Right hindlimb (tissue), 1 donor: ENCODE results near the gene RASL10A.

Experiments used
- DNase-seq: peaks from one replicate; pipeline ENCODE4 v3.0.0-alpha.2; 2018

Gene RASL10A

DNA sequence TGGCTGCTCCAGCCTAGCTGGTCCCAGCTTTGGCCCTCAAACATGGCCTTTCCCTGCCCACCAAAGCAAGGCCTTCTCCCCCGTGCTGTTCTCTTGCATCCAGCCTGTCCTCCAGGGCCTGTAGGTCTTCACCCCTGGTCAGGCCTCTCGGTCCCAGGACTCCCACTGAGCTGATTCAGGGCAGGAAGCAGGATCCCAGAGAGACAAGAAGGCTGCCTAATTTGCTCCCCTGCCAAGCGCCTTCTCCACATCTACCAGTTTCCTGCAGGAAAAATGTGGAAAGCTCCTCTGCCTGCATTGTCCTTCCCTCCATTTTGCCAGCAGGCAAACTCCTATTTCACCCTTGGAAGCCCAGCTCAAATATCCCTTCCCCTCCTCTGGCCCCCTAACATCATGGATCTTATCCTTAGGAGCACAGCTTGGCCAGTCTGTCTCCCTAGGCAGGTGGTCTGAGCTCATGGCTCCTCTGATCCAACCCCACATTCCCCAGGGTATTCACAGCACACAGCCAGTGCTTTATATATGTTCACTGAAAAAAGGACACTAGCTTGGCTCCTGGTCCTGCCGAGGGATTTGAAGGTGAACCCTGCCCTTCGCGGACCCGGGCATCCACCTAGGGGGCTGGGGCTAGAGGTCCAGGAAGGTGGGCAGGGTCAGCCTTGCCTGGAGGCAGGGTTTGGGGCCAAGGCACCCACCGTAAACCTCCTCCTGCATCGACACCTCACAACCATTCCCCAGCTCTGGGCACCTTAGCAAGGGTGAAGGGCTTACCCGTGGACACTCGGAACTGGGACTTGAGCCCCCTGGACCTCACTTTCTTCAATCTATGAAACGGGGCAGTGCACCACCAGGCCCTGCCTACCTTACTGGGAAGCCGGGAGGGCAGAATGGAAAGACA is 48.7 kb downstream of the RASL10A start:
- DNase-seq, result no peak

DNA sequence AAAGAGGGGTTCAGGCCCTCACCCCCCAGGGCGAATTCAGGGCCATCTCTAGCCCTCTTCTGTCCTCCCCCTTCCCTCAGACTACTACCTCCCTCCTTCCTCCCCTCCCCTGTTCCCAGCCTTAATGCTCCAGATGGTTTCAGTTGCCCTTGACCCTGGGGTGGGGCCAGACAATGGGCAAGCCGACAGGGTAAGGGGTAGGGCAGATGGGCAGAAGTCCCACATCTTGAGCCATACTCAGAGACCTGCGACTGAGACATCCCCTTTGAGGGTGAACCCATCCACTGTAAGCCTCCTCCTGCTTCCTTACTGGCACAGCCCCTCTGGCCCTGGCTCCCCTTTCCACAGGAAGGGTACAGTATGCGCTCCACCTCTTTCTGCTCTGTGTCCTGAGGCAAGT is 49.6 kb downstream of the RASL10A start:
- no peak for DNase-seq

DNA sequence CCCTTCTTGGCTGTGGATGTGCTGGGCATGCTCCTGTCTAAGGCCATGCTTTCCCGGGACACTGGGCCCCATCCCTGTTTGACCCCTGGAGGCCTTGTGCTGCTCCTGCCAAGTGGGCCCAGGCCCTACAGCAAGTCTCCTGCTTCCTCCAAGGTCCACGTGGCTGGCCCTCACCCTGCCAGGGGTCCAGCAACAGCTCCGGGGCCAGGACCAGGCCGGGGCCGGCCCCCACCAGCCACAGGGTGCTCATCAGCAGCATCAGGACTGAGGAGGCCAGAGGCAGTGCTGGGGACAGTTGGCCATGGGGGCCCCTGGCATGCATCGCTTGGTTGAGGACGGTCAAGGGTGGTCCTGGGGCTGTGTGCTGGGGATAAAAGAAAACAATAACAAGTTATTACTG is 50.2 kb downstream of the RASL10A start:
- no peak for DNase-seq

DNA sequence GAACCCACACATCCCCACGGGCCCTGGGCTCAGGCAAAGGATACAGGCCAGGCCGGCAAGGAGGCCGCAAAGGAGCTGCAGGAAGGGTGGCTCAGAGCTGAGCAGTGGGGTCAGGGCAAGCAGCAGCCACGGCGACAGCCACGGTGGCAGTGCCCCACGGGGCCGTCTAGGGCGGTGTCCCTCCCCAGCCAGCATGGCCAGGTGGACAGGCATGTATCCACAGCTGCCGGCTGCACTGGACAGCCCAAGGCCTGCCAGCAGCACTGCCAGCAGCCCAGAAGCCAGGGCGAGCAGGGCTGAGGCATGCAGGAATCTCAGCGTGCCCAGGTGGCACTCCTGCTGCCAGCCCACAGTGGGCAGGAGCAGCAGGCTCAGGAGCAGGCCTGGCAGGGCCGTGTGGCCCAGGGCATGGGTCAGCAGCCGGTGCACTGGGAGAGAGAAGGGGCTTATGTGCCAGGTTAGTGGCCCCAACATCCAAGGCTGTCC is 51.7 kb downstream of the RASL10A start:
- no peak for DNase-seq
